ENCODE data around the gene CUL4A.

- no peak for TF ChIP-seq CTCF (IDR thresholded peaks at IDR 0.05; ENCODE audit: low read length)
- TF ChIP-seq EZH2 (IDR thresholded peaks at IDR 0.05; ENCODE audit: borderline replicate concordance, low read length), result no peak
Measured at GRCh38 chr13:113184568-113185440, 24.6 kb upstream of the CUL4A start.
